Neuronal stem cell (in vitro differentiated cells): ENCODE results near the gene GIGYF1.

Source experiments
- DNase-seq: peaks from one replicate; pipeline ENCODE4 v3.0.0-alpha.2; 2013; ENCODE audit warnings: low spot score
- H2AFZ ChIP-seq: one replicate; pipeline ENCODE4 v1.6.1; 2013; ENCODE audit warnings: mild to moderate bottlenecking, low read length, inconsistent platforms
- H2AK5ac ChIP-seq: 2 replicates; pipeline ENCODE4 v1.6.1; 2013; ENCODE audit warnings: low read depth, mild to moderate bottlenecking, inconsistent platforms, low read length, moderate library complexity, mixed read lengths
- H2BK120ac ChIP-seq: 2 replicates; pipeline ENCODE4 v1.6.1; 2013; ENCODE audit warnings: low read depth, mild to moderate bottlenecking, inconsistent platforms, low read length, moderate library complexity, mixed read lengths
- H2BK12ac ChIP-seq: one replicate; pipeline ENCODE4 v1.6.1; 2013; ENCODE audit warnings: low read length, inconsistent platforms
- H2BK15ac ChIP-seq: 2 replicates; pipeline ENCODE4 v1.6.1; 2013; ENCODE audit warnings: mild to moderate bottlenecking, low read length, inconsistent platforms, mixed read lengths
- H2BK5ac ChIP-seq: one replicate; pipeline ENCODE4 v1.6.1; 2013; ENCODE audit warnings: inconsistent platforms, mild to moderate bottlenecking, low read length, moderate library complexity
- H3K14ac ChIP-seq: one replicate; pipeline ENCODE4 v1.6.1; 2013; ENCODE audit warnings: low read length, inconsistent platforms
- H3K18ac ChIP-seq: 2 replicates; pipeline ENCODE4 v1.6.1; 2013; ENCODE audit warnings: low read length, inconsistent platforms
- H3K23ac ChIP-seq: 2 replicates; pipeline ENCODE4 v1.6.1; 2013; ENCODE audit warnings: low read depth, mild to moderate bottlenecking, mixed read lengths, low read length, inconsistent platforms; ENCODE audit not compliant: poor library complexity
- H3K27ac ChIP-seq: replicated peaks from 3 replicates; pipeline ENCODE4 v1.5.1; 2013; ENCODE audit warnings: low read length, inconsistent platforms
- H3K27me3 ChIP-seq, 3 experiments: 2 replicates each; pipeline ENCODE4 v1.6.1; 2013; ENCODE audit warnings: low read length in 3 of 3, mild to moderate bottlenecking in 2 of 3, inconsistent platforms in 1 of 3, low read depth in 1 of 3, mixed read lengths in 1 of 3, moderate library complexity in 1 of 3; ENCODE audit not compliant: control insufficient read depth in 3 of 3, insufficient read depth in 3 of 3
- H3K36me3 ChIP-seq, 2 donors: replicated peaks in 1 of 2; 2 replicates each; pipeline ENCODE4 v1.6.1; 2013; ENCODE audit warnings: low read length in 2 of 2; ENCODE audit not compliant: control insufficient read depth in 2 of 2, insufficient read depth in 2 of 2
- H3K4ac ChIP-seq: 2 replicates; pipeline ENCODE4 v1.6.1; 2013; ENCODE audit warnings: inconsistent platforms, mild to moderate bottlenecking, low read length, moderate library complexity
- H3K4me1 ChIP-seq, 2 donors: 1 replicate in 1 of 2; 2 replicates in 1 of 2; pipeline ENCODE4 v1.6.1; 2013; ENCODE audit warnings: low read length in 2 of 2, low read depth in 1 of 2; ENCODE audit not compliant: control insufficient read depth in 2 of 2, insufficient read depth in 1 of 2
- H3K4me2 ChIP-seq: one replicate; pipeline ENCODE4 v1.6.1; 2013; ENCODE audit warnings: mild to moderate bottlenecking, low read length, inconsistent platforms; ENCODE audit not compliant: insufficient read depth, poor library complexity, severe bottlenecking
- H3K4me3 ChIP-seq, 2 donors: 2 replicates each; pipeline ENCODE4 v1.5.1; 2013; ENCODE audit warnings: low read length in 2 of 2, mild to moderate bottlenecking in 2 of 2, inconsistent platforms in 1 of 2, moderate library complexity in 1 of 2
- H3K79me1 ChIP-seq: one replicate; pipeline ENCODE4 v1.6.1; 2013; ENCODE audit warnings: low read depth, mild to moderate bottlenecking, inconsistent platforms, low read length, moderate library complexity
- H3K9ac ChIP-seq: one replicate; pipeline ENCODE4 v1.6.1; 2013; ENCODE audit warnings: mild to moderate bottlenecking, low read depth, low read length, inconsistent platforms; ENCODE audit not compliant: poor library complexity
- H3K9me3 ChIP-seq, 2 donors: replicated peaks in 1 of 2; 2 replicates each; pipeline versions ENCODE3 to v1.6.1; 2013; ENCODE audit warnings: low read length in 2 of 2, mild to moderate bottlenecking in 2 of 2, inconsistent platforms in 1 of 2, low read depth in 1 of 2, mixed read lengths in 1 of 2, moderate library complexity in 1 of 2; ENCODE audit not compliant: control insufficient read depth in 2 of 2, insufficient read depth in 1 of 2
- H4K8ac ChIP-seq: one replicate; pipeline ENCODE4 v1.6.1; 2013; ENCODE audit warnings: low read depth, mild to moderate bottlenecking, inconsistent platforms, low read length, moderate library complexity
- H4K91ac ChIP-seq: one replicate; pipeline ENCODE4 v1.6.1; 2013; ENCODE audit warnings: low read length, low read depth, mild to moderate bottlenecking, inconsistent platforms; ENCODE audit not compliant: poor library complexity
- WGBS, 2 donors: extraction: QIAGEN DNeasy Blood & Tissue Kit; methylation state at CpG; one replicate each; pipeline ENCODE4 v1.1.7; 2013; ENCODE audit warnings: missing lambda C conversion rate in 2 of 2, mixed read lengths in 1 of 2; ENCODE audit not compliant: insufficient read length in 2 of 2, insufficient replicate concordance in 1 of 2; ENCODE audit errors: extremely low coverage in 2 of 2; 5-methylcytosine and 5-hydroxymethylcytosine counted together

The GIGYF1 gene

DNA sequence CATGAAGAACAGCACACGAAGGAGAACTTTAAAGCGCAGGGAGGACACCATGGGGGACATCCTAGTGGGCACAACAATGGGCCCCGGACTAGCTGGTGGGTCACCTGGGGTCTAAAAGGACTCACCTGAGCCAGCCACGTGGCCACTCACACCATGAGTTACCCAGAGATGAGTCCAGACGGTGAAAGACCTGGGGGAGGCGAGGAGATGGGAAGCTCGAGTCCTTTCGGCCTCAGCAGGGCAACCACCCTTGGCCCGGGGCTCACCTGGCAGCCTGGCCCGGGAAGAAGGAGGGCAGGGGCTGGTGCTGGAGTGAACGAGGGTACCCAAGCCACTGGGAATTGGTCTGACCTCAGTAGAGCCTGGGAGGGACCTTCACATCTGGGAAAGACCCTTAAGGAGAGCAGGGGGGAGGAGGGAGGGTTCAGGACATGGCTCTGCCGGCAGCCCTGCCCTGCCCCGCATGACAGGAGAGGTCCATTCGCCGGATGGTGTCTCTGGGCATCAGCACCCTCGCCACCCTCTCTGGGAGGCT lies 5.7 kb downstream of the GIGYF1 start:
- Histone ChIP-seq H2AK5ac (no peak overlapping the region), H2BK15ac (no peak overlapping the region), H2BK120ac (no peak overlapping the region), H3K14ac (no peak overlapping the region), H3K4ac (no peak overlapping the region), H2BK12ac (no peak overlapping the region), H3K79me1 (peaks cover 24% of the 10 kb centered on the region), H3K9me3 (no peaks in the 10 kb centered on the region), H3K4me3 (no peak overlapping the region), H3K4me1 (peaks cover 9 to 21% of the 10 kb centered on the region in 2 donors), H3K9ac (peak overlapping the region; percentile 65), H2BK5ac (no peak overlapping the region), H2AFZ (no peak overlapping the region), H3K27ac (no peak overlapping the region), H3K18ac (no peak overlapping the region), H4K91ac (no peak overlapping the region), H3K23ac (peak overlapping the region; percentile 26), H3K4me2 (no peak overlapping the region), H3K36me3 (peaks cover 62 to 86% of the 10 kb centered on the region in 2 donors), H4K8ac (no peak overlapping the region), H3K27me3 (no peaks in the 10 kb centered on the region)
- no CpG with 5 or more reads among the region's 16 CpGs for WGBS, 2 donors
- DNase-seq = no peak

DNA sequence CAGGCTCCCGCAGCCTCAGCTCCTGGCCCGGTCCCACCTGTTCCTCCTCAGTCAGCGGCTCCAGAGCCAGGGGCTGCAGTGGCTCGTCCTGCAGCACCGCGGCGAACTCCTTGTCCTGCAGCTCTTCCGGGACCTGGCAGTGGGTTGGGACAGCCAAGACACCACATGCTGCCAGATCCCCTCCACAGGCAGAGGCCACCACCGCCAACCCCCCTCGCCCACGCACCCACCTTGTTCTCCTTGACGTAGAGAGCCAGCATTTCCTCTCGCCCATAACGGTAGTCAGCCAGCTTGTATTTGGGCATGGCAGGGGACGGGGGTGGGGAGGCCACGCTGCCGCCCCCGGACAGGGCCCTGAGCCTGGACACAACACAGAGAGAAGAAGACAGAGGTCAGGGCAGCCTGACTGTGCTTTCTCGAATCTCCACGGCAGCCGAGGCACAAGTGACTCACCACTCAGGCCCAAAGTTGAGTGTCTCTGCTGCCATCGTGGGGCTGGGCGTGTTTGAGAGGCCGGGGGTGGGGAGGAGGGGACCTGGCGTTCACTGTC lies 6.2 kb downstream of the GIGYF1 start:
- Histone ChIP-seq H3K4me3 (no peak overlapping the region), H2AFZ (no peak overlapping the region), H3K4ac (no peak overlapping the region), H3K4me1 (peaks cover 9 to 20% of the 10 kb centered on the region in 2 donors), H2AK5ac (no peak overlapping the region), H3K4me2 (no peak overlapping the region), H2BK5ac (no peak overlapping the region), H4K8ac (no peak overlapping the region), H2BK15ac (no peak overlapping the region), H3K27ac (no peak overlapping the region), H4K91ac (no peak overlapping the region), H3K18ac (no peak overlapping the region), H3K9me3 (no peaks in the 10 kb centered on the region), H3K9ac (peak overlapping the region; percentile 35), H3K23ac (no peak overlapping the region), H3K14ac (no peak overlapping the region), H3K27me3 (no peaks in the 10 kb centered on the region), H3K36me3 (peaks cover 68 to 91% of the 10 kb centered on the region in 2 donors), H2BK12ac (no peak overlapping the region), H2BK120ac (no peak overlapping the region), H3K79me1 (peaks cover 26% of the 10 kb centered on the region)
- no CpG with 5 or more reads among the region's 25 CpGs for WGBS, 2 donors
- DNase-seq = no peak

GRCh38 chr7:100687261-100687660 lies 6.8 kb downstream of the GIGYF1 start:
- Histone ChIP-seq H3K36me3 (peaks cover 70 to 92% of the 10 kb centered on the region in 2 donors), H3K4me1 (peaks cover 4 to 14% of the 10 kb centered on the region in 2 donors), H4K8ac (no peak overlapping the region), H3K4ac (no peak overlapping the region), H2AK5ac (no peak overlapping the region), H2BK120ac (no peak overlapping the region), H3K23ac (peak overlapping the region; percentile 73), H3K27ac (no peak overlapping the region), H3K79me1 (peaks cover 27% of the 10 kb centered on the region), H3K27me3 (no peaks in the 10 kb centered on the region), H2BK12ac (no peak overlapping the region), H2BK15ac (no peak overlapping the region), H3K4me3 (no peak overlapping the region), H3K9me3 (no peaks in the 10 kb centered on the region), H2BK5ac (peak overlapping the region; percentile 35), H3K14ac (no peak overlapping the region), H3K9ac (no peak overlapping the region), H2AFZ (no peak overlapping the region), H4K91ac (no peak overlapping the region), H3K18ac (no peak overlapping the region), H3K4me2 (no peak overlapping the region)
- WGBS, 2 donors = no CpG with 5 or more reads among the region's 22 CpGs
- no peak for DNase-seq

DNA sequence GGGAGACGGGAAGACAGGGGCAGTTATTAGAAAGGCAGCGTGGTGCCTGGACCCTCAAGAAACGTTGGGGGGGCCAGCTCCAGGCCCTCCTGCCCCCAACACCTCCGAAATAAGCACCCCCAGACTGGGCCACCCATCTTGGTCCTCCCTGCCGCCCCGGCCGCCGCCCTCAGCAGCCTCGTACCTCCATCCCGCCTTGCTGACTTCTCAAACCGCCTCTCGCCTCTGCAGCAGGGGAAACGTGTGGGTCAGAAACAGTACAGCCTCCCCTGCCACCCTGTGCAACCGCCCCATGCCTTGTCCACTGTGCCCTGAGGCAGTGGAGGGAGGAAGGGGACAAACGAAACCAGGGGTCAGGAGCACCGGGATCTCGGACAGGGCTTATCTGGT lies 7.2 kb downstream of the GIGYF1 start:
- Histone ChIP-seq H3K14ac (peak overlapping the region; percentile 38), H3K4me2 (no peak overlapping the region), H3K79me1 (peaks cover 30% of the 10 kb centered on the region), H3K36me3 (peaks cover 75 to 93% of the 10 kb centered on the region in 2 donors), H3K4me1 (peaks cover 3 to 10% of the 10 kb centered on the region in 2 donors), H3K27me3 (no peaks in the 10 kb centered on the region), H3K27ac (no peak overlapping the region), H2BK12ac (no peak overlapping the region), H4K8ac (no peak overlapping the region), H3K4me3 (no peak overlapping the region), H3K4ac (no peak overlapping the region), H3K23ac (peak overlapping the region; percentile 73), H2BK15ac (no peak overlapping the region), H3K9ac (no peak overlapping the region), H3K9me3 (no peaks in the 10 kb centered on the region), H2BK120ac (no peak overlapping the region), H3K18ac (no peak overlapping the region), H2BK5ac (peak overlapping the region; percentile 35), H4K91ac (no peak overlapping the region), H2AFZ (no peak overlapping the region), H2AK5ac (no peak overlapping the region)
- no CpG with 5 or more reads among the region's 17 CpGs for WGBS, 2 donors
- no peak for DNase-seq
